ENCODE measurements around the gene RNF144A. TPM values are rescaled to one million over a fixed set of nuclear protein-coding genes. Genes with fewer than 3 reads are reported as not detected.

Gene RNF144A
- total and polyA plus RNA-seq, 2 experiments from 2014 or later, result 2.8 to 14.7 TPM

DNA sequence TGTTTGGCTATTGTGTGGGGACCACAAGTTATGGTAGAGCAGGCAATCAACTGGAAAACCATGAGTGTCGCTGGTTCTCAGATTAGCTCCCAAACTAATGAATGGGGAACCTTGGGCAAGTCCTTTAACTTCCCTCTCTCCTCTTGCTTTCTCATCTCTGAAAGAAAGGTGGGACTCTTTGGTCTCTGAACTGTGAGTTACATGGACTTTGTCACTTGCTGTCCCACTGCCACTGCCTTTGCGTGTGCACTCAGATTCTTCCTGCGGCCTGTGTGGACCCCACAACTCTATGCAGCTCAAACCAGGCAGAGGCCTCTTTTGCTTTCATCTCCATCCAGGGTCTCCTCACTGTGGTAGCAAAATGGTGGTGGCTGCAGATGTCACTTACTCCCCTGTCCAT is 86.7 kb downstream of the RNF144A start:
- H3K36me3 Mint-ChIP-seq (ENCODE audit: low read depth), result no peaks in the 10 kb centered on the region; the same call in 2 of the 3 replicates

DNA sequence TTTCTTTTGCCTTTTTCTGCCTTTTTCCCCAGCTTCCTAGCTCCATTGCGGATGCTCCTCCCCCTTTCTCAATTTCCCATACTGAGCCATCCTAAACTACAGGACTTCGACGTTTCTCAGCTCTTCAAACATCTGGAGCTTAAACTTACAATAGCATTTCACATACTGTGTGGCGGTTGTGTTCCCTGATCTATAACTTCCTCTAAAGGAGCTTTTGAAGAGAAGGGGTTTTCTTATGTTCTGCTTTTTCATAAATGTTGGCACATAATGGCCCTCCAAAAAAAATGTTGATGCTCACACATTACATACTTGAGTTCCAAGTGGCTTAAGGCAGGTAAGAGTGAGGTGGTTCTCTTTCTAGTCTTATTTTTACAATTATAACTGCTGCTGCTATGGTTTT is 87.4 kb downstream of the RNF144A start:
- Histone ChIP-seq H3K9me2 (ENCODE audit: insufficient read depth) (no peaks in the 10 kb centered on the region), H3K27me3 (ENCODE audit: insufficient read depth) (no peaks in the 10 kb centered on the region), H4K20me1 (replicated peaks; ENCODE audit: insufficient read depth) (no peaks in the 10 kb centered on the region), H3K27ac (ENCODE audit: low read depth) (no peak overlapping the region), H3K36me3 (ENCODE audit: insufficient read depth) (no peaks in the 10 kb centered on the region), H3K4me2 (no peak overlapping the region), H2AFZ (no peak overlapping the region), H3F3A (replicated peaks; ENCODE audit: low read depth) (no peaks in the 10 kb centered on the region), H3K4me1 (ENCODE audit: insufficient read depth) (no peaks in the 10 kb centered on the region), H3K4me3 (no peak overlapping the region), H3K79me2 (replicated peaks; ENCODE audit: insufficient read depth) (no peaks in the 10 kb centered on the region)
- no peaks in the 10 kb centered on the region; the same call in 2 of the 3 replicates for H3K4me1 Mint-ChIP-seq
- H3K27me3 Mint-ChIP-seq (ENCODE audit: insufficient read depth, low read depth, poor library complexity), result peaks cover 4% of the 10 kb centered on the region
- H3K4me3 Mint-ChIP-seq, result no peak overlapping the region
- DNase-seq (ENCODE audit: low spot score) (no peak), ATAC-seq (no peak)
- no peak overlapping the region for H3K27ac Mint-ChIP-seq
- no peaks in the 10 kb centered on the region for H3K36me3 Mint-ChIP-seq (ENCODE audit: low read depth)
- H3K9me3 Mint-ChIP-seq, result no peaks in the 10 kb centered on the region
- TF ChIP-seq NANOG (IDR thresholded peaks at IDR 0.05; ENCODE audit: borderline replicate concordance) (no peak), EZH2phosphoT487 (IDR thresholded peaks at IDR 0.05; ENCODE audit: unreplicated experiment) (no peak)
- TF ChIP-seq, protein P1, sequence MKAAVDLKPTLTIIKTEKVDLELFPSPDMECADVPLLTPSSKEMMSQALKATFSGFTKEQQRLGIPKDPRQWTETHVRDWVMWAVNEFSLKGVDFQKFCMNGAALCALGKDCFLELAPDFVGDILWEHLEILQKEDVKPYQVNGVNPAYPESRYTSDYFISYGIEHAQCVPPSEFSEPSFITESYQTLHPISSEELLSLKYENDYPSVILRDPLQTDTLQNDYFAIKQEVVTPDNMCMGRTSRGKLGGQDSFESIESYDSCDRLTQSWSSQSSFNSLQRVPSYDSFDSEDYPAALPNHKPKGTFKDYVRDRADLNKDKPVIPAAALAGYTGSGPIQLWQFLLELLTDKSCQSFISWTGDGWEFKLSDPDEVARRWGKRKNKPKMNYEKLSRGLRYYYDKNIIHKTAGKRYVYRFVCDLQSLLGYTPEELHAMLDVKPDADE (IDR thresholded peaks at IDR 0.05), result no peak
- TF ChIP-seq, protein P2, sequence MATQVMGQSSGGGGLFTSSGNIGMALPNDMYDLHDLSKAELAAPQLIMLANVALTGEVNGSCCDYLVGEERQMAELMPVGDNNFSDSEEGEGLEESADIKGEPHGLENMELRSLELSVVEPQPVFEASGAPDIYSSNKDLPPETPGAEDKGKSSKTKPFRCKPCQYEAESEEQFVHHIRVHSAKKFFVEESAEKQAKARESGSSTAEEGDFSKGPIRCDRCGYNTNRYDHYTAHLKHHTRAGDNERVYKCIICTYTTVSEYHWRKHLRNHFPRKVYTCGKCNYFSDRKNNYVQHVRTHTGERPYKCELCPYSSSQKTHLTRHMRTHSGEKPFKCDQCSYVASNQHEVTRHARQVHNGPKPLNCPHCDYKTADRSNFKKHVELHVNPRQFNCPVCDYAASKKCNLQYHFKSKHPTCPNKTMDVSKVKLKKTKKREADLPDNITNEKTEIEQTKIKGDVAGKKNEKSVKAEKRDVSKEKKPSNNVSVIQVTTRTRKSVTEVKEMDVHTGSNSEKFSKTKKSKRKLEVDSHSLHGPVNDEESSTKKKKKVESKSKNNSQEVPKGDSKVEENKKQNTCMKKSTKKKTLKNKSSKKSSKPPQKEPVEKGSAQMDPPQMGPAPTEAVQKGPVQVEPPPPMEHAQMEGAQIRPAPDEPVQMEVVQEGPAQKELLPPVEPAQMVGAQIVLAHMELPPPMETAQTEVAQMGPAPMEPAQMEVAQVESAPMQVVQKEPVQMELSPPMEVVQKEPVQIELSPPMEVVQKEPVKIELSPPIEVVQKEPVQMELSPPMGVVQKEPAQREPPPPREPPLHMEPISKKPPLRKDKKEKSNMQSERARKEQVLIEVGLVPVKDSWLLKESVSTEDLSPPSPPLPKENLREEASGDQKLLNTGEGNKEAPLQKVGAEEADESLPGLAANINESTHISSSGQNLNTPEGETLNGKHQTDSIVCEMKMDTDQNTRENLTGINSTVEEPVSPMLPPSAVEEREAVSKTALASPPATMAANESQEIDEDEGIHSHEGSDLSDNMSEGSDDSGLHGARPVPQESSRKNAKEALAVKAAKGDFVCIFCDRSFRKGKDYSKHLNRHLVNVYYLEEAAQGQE (IDR thresholded peaks at IDR 0.05; ENCODE audit: unreplicated experiment), result no peak

More for the DNA sequence above, 86.7 kb downstream of the RNF144A start:
- H3K79me2 ChIP-seq (replicated peaks; ENCODE audit: insufficient read depth), result no peaks in the 10 kb centered on the region
- no peaks in the 10 kb centered on the region for H3K36me3 ChIP-seq (ENCODE audit: insufficient read depth)
- H3K4me3 ChIP-seq, result no peak overlapping the region
- H2AFZ ChIP-seq, result no peak overlapping the region
- TF ChIP-seq, protein P2 (IDR thresholded peaks at IDR 0.05; ENCODE audit: unreplicated experiment), result no peak
- TF ChIP-seq EZH2phosphoT487 (IDR thresholded peaks at IDR 0.05; ENCODE audit: unreplicated experiment) (no peak), CREB1 (CRISPR knock-in tag; IDR thresholded peaks at IDR 0.05; ENCODE audit: low read depth) (no peak), ZNF114 (CRISPR knock-in tag; IDR thresholded peaks at IDR 0.05) (no peak)
- TF ChIP-seq, protein P1 (IDR thresholded peaks at IDR 0.05), result no peak
- H3K4me2 ChIP-seq, result no peak overlapping the region
- no peak overlapping the region for H3K4me3 Mint-ChIP-seq
- no peaks in the 10 kb centered on the region for H4K20me1 ChIP-seq (replicated peaks; ENCODE audit: insufficient read depth)
- no peaks in the 10 kb centered on the region for H3K9me3 Mint-ChIP-seq
- no peaks in the 10 kb centered on the region for H3K27me3 ChIP-seq (ENCODE audit: insufficient read depth)
- DNase-seq (ENCODE audit: low spot score), result no peak
- H3K27ac Mint-ChIP-seq, result no peak overlapping the region
- H3F3A ChIP-seq (replicated peaks; ENCODE audit: low read depth), result no peaks in the 10 kb centered on the region
- H3K4me1 ChIP-seq (ENCODE audit: insufficient read depth), result no peaks in the 10 kb centered on the region
- peaks cover 4% of the 10 kb centered on the region for H3K27me3 Mint-ChIP-seq (ENCODE audit: insufficient read depth, low read depth, poor library complexity)
- no peaks in the 10 kb centered on the region for H3K9me2 ChIP-seq (ENCODE audit: insufficient read depth)
- no peak overlapping the region for H3K27ac ChIP-seq (ENCODE audit: low read depth)
- peaks cover 4% of the 10 kb centered on the region; the same call in 1 of the 3 replicates for H3K4me1 Mint-ChIP-seq
- no peak for ATAC-seq
